Hepatocyte (in vitro differentiated cells): ENCODE measurements around the gene CCDC102B. TPM values are rescaled to one million over a fixed set of nuclear protein-coding genes. Genes with fewer than 3 reads are reported as not detected.

Source experiments
- DNase-seq: peaks from one replicate; pipeline ENCODE4 v3.0.0-alpha.2; 2016; ENCODE audit warnings: low spot score
- H2AFZ ChIP-seq: fragments of 200-600 bp; sonication (generic); 2 replicates; pipeline ENCODE4 v1.6.0; 2016; ENCODE audit warnings: antibody characterized with exemption, mild to moderate bottlenecking
- H3K27ac ChIP-seq: fragments of 200-600 bp; sonication (generic); 2 replicates; pipeline ENCODE4 v1.5.1; 2016; ENCODE audit warnings: mild to moderate bottlenecking
- H3K27me3 ChIP-seq: fragments of 200-600 bp; sonication (generic); 2 replicates; pipeline ENCODE4 v1.6.1; 2016
- H3K36me3 ChIP-seq: fragments of 200-600 bp; sonication (generic); replicated peaks from 2 replicates; pipeline ENCODE4 v1.5.1; 2016; ENCODE audit warnings: low read depth; ENCODE audit not compliant: insufficient read depth
- H3K4me1 ChIP-seq: fragments of 200-600 bp; sonication (generic); 2 replicates; pipeline ENCODE4 v1.5.1; 2016; ENCODE audit warnings: mild to moderate bottlenecking, moderate library complexity; ENCODE audit not compliant: insufficient read depth
- H3K4me2 ChIP-seq: fragments of 200-600 bp; sonication (generic); 2 replicates; pipeline ENCODE4 v1.6.0; 2016
- H3K4me3 ChIP-seq: fragments of 200-600 bp; sonication (generic); 2 replicates; pipeline ENCODE4 v1.5.1; 2016; ENCODE audit warnings: mild to moderate bottlenecking
- H3K79me2 ChIP-seq: fragments of 200-600 bp; sonication (generic); 2 replicates; pipeline ENCODE4 v1.6.0; 2017; ENCODE audit warnings: mild to moderate bottlenecking
- H3K9me2 ChIP-seq: fragments of 200-600 bp; sonication (generic); replicated peaks from 2 replicates; pipeline ENCODE4 v1.6.0; 2017; ENCODE audit warnings: mild to moderate bottlenecking; ENCODE audit not compliant: insufficient read depth
- H3K9me3 ChIP-seq: fragments of 200-600 bp; sonication (generic); 2 replicates; pipeline ENCODE4 v1.5.1; 2016; ENCODE audit warnings: low read depth, mild to moderate bottlenecking
- H4K20me1 ChIP-seq: fragments of 200-600 bp; sonication (generic); 2 replicates; pipeline ENCODE4 v1.6.0; 2016; ENCODE audit warnings: mild to moderate bottlenecking; ENCODE audit not compliant: insufficient read depth, poor library complexity, severe bottlenecking
- EZH2 ChIP-seq: fragments of 200-600 bp; sonication (generic); IDR thresholded peaks from 2 replicates; pipeline ENCODE4 v1.6.1; 2016; ENCODE audit warnings: antibody characterized with exemption, mild to moderate bottlenecking, borderline replicate concordance
- EZH2phosphoT487 ChIP-seq: fragments of 200-600 bp; sonication (generic); IDR thresholded peaks from one replicate; pipeline ENCODE4 v1.6.1; 2018; ENCODE audit warnings: antibody characterized with exemption, mild to moderate bottlenecking, low read depth, moderate library complexity; ENCODE audit not compliant: unreplicated experiment, severe bottlenecking
- WGBS: methylation state at CpG from one replicate; pipeline ENCODE4 v1.1.6; 2016; ENCODE audit warnings: low lambda C conversion rate; ENCODE audit errors: missing lambda C conversion rate; 5-methylcytosine and 5-hydroxymethylcytosine counted together
- polyA plus RNA-seq: library from polyadenylated mRNA; unstranded; fragments of >200 nt; fragmentation: Nextera tagmentation; extraction: Ambion mirVana; gene quantifications from 2 replicates; pipeline ENCODE4 v1.2.1, GENCODE V29; 2016
- total RNA-seq: library from RNA; depleted of rRNA; stranded (reverse); fragments of >200 nt; gene quantifications from 2 replicates; pipeline ENCODE4 v1.2.3, GENCODE V29; 2014
- TF ChIP-seq, protein P1 (sequence below): fragments of 200-600 bp; sonication (generic); IDR thresholded peaks from 2 replicates; pipeline ENCODE4 v1.5.1; 2016; ENCODE audit warnings: antibody characterized with exemption, mild to moderate bottlenecking; ENCODE audit not compliant: poor library complexity

The CCDC102B gene
- total and polyA plus RNA-seq, 2 experiments from 2014 or later = 2.8 to 5.4 TPM

GRCh38 chr18:68817584-68817983 lies 19.7 kb downstream of the CCDC102B start:
- no peak overlapping the region for H3K4me2 ChIP-seq
- H3K4me3 ChIP-seq = no peak overlapping the region
- H3K27ac ChIP-seq = no peak overlapping the region
- no peaks in the 10 kb centered on the region for H3K9me2 ChIP-seq
- no peaks in the 10 kb centered on the region for H3K36me3 ChIP-seq
- no peaks in the 10 kb centered on the region for H3K79me2 ChIP-seq
- H3K4me1 ChIP-seq = no peaks in the 10 kb centered on the region
- no peaks in the 10 kb centered on the region for H4K20me1 ChIP-seq
- H2AFZ ChIP-seq = no peak overlapping the region
- WGBS = 56% methylated on average over 3 of the region's 3 CpGs
- no peak for DNase-seq
- TF ChIP-seq EZH2 = no peak
- TF ChIP-seq, protein P1, sequence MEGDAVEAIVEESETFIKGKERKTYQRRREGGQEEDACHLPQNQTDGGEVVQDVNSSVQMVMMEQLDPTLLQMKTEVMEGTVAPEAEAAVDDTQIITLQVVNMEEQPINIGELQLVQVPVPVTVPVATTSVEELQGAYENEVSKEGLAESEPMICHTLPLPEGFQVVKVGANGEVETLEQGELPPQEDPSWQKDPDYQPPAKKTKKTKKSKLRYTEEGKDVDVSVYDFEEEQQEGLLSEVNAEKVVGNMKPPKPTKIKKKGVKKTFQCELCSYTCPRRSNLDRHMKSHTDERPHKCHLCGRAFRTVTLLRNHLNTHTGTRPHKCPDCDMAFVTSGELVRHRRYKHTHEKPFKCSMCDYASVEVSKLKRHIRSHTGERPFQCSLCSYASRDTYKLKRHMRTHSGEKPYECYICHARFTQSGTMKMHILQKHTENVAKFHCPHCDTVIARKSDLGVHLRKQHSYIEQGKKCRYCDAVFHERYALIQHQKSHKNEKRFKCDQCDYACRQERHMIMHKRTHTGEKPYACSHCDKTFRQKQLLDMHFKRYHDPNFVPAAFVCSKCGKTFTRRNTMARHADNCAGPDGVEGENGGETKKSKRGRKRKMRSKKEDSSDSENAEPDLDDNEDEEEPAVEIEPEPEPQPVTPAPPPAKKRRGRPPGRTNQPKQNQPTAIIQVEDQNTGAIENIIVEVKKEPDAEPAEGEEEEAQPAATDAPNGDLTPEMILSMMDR = no peak
- no peaks in the 10 kb centered on the region for H3K9me3 ChIP-seq
- no peaks in the 10 kb centered on the region for H3K27me3 ChIP-seq

DNA sequence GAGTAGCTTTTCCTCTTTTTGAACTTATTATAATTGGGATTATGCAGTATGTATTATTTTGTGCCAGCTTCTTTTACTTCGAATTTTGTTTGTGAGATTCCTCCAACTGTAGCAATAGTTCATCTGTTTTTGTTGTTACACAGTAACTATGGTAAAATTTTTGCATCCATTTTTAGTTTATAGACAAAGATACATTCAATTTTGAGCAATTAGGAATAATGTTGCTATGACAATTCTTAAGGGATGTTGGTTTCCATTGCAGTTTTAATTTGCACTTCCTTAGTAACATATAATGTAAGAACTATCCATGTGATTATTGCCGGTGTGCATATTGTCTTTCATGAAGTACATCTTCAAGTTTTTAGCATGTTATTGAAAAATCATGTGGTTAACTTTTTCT lies 20.7 kb downstream of the CCDC102B start:
- H3K4me3 ChIP-seq = no peak overlapping the region
- WGBS = 42% methylated on average over 2 of the region's 2 CpGs
- no peak overlapping the region for H3K27ac ChIP-seq
- no peak overlapping the region for H2AFZ ChIP-seq
- H3K4me1 ChIP-seq = no peaks in the 10 kb centered on the region
- H3K79me2 ChIP-seq = no peaks in the 10 kb centered on the region
- H3K4me2 ChIP-seq = no peak overlapping the region
- TF ChIP-seq, protein P1 = no peak
- TF ChIP-seq EZH2 (no peak), EZH2phosphoT487 (no peak)
- H3K9me3 ChIP-seq = no peaks in the 10 kb centered on the region
- no peaks in the 10 kb centered on the region for H3K27me3 ChIP-seq
- no peak for DNase-seq
- no peaks in the 10 kb centered on the region for H4K20me1 ChIP-seq
- no peaks in the 10 kb centered on the region for H3K36me3 ChIP-seq
- no peaks in the 10 kb centered on the region for H3K9me2 ChIP-seq

- H3K27me3 ChIP-seq = no peaks in the 10 kb centered on the region
- H3K4me1 ChIP-seq = no peaks in the 10 kb centered on the region
- WGBS = 89% methylated on average over 5 of the region's 5 CpGs
- TF ChIP-seq EZH2phosphoT487 (no peak), EZH2 (no peak)
- TF ChIP-seq, protein P1 = no peak
- no peaks in the 10 kb centered on the region for H3K36me3 ChIP-seq
- no peak overlapping the region for H3K27ac ChIP-seq
- H3K79me2 ChIP-seq = no peaks in the 10 kb centered on the region
- H2AFZ ChIP-seq = no peak overlapping the region
- no peaks in the 10 kb centered on the region for H3K9me2 ChIP-seq
- no peak for DNase-seq
- H4K20me1 ChIP-seq = no peaks in the 10 kb centered on the region
- no peak overlapping the region for H3K4me3 ChIP-seq
- no peaks in the 10 kb centered on the region for H3K9me3 ChIP-seq
- H3K4me2 ChIP-seq = no peak overlapping the region
These were observed 25.0 kb downstream of the CCDC102B start for GRCh38 chr18:68822926-68823325.

- H3K9me2 ChIP-seq = no peaks in the 10 kb centered on the region
- no peaks in the 10 kb centered on the region for H3K4me1 ChIP-seq
- H4K20me1 ChIP-seq = no peaks in the 10 kb centered on the region
- H2AFZ ChIP-seq = no peak overlapping the region
- TF ChIP-seq, protein P1 = no peak
- no peak for TF ChIP-seq EZH2
- TF ChIP-seq EZH2phosphoT487 = no peak
- 80% methylated on average over 3 of the region's 3 CpGs for WGBS
- DNase-seq = no peak
- no peak overlapping the region for H3K4me3 ChIP-seq
- H3K36me3 ChIP-seq = no peaks in the 10 kb centered on the region
- H3K79me2 ChIP-seq = no peaks in the 10 kb centered on the region
- no peak overlapping the region for H3K27ac ChIP-seq
- H3K4me2 ChIP-seq = no peak overlapping the region
- H3K27me3 ChIP-seq = no peaks in the 10 kb centered on the region
- H3K9me3 ChIP-seq = no peaks in the 10 kb centered on the region
These were observed 28.2 kb downstream of the CCDC102B start for GRCh38 chr18:68826121-68826520.
